HL-60 (cell line): ENCODE data around the gene FKBP11.
"Not testable (repeated sequence)": the region's sequence is repeated elsewhere in the genome, so short reads cannot be mapped to it uniquely, and the experiment has no call there.

ENCODE experiments used
- CTCF ChIP-seq: IDR thresholded peaks from one replicate; pipeline ENCODE4 v1.5.1; 2011; ENCODE audit warnings: low read length, control low read depth, inconsistent platforms; ENCODE audit not compliant: insufficient read depth
- GABPA ChIP-seq: IDR thresholded peaks from 2 replicates; pipeline ENCODE4 v1.6.1; 2012; ENCODE audit warnings: low read depth

GRCh38 chr12:48873534-48873933, 51.8 kb downstream of the FKBP11 start:
- not testable (repeated sequence) for TF ChIP-seq CTCF, GABPA
